ENCODE measurements around the gene ATXN10. TPM values are rescaled to one million over a fixed set of nuclear protein-coding genes. Genes with fewer than 3 reads are reported as not detected.

ATXN10 gene
- polyA plus RNA-seq, 3 donors: 60.1 to 106 (median 92.4) TPM

GRCh38 chr22:45812910-45813309 lies 141.3 kb downstream of the ATXN10 start:
- Histone ChIP-seq H3K27me3 (ENCODE audit: control insufficient read depth in 2 of 2, insufficient read depth in 2 of 2, low read length in 2 of 2) (no peaks in the 10 kb centered on the region), H3K4me3 (replicated peaks in 1 of 3; ENCODE audit: low read depth in 2 of 3, low read length in 3 of 3) (no peak overlapping the region), H3K27ac (ENCODE audit: low read depth in 1 of 2, low read length in 2 of 2) (no peak overlapping the region), H3K9ac (ENCODE audit: insufficient read depth, low read length, poor library complexity, severe bottlenecking) (no peak overlapping the region), H3K79me2 (ENCODE audit: insufficient read depth, low read length) (no peaks in the 10 kb centered on the region), H2AFZ (ENCODE audit: insufficient read depth, low read depth, low read length, poor library complexity, severe bottlenecking) (no peak overlapping the region), H3K36me3 (replicated peaks in 1 of 2; ENCODE audit: control insufficient read depth in 1 of 2, insufficient read depth in 2 of 2, low read length in 2 of 2) (peaks cover 14 to 65% of the 10 kb centered on the region in 2 donors), H3K4me2 (replicated peaks; ENCODE audit: extremely low read depth, low read length, poor library complexity, severe bottlenecking) (no peak overlapping the region), H3K4me1 (ENCODE audit: control insufficient read depth in 1 of 2, insufficient read depth in 2 of 2, low read length in 2 of 2) (no peaks in the 10 kb centered on the region), H4K20me1 (ENCODE audit: insufficient read depth, low read length) (no peaks in the 10 kb centered on the region), H3K9me3 (replicated peaks in 1 of 2; ENCODE audit: control insufficient read depth in 1 of 2, insufficient read depth in 1 of 2, low read length in 2 of 2) (no peaks in the 10 kb centered on the region)
- DNase-seq: no peak
- no peaks in the 10 kb centered on the region for H3K27me3 Mint-ChIP-seq (ENCODE audit: low read depth in 3 of 3)
- no peak for TF ChIP-seq CTCF (IDR thresholded peaks at IDR 0.05)
- no peak overlapping the region for H3K27ac Mint-ChIP-seq
- intact Hi-C loops (cut with micrococcal nuclease): no loop called here
- no peaks in the 10 kb centered on the region for H3K4me1 Mint-ChIP-seq
- 100% methylated on average over 3 of the region's 6 CpGs for WGBS (ENCODE audit: insufficient coverage)
- H3K36me3 Mint-ChIP-seq: peaks cover 46 to 57% of the 10 kb centered on the region in 2 donors
- H3K9me3 Mint-ChIP-seq: no peaks in the 10 kb centered on the region
- no peak overlapping the region for H3K4me3 Mint-ChIP-seq

GRCh38 chr22:45814198-45814597 lies 142.6 kb downstream of the ATXN10 start:
- Histone ChIP-seq H3K4me3 (replicated peaks in 1 of 3; ENCODE audit: low read depth in 2 of 3, low read length in 3 of 3) (no peak overlapping the region), H3K4me2 (replicated peaks; ENCODE audit: extremely low read depth, low read length, poor library complexity, severe bottlenecking) (no peak overlapping the region), H3K9me3 (replicated peaks in 1 of 2; ENCODE audit: control insufficient read depth in 1 of 2, insufficient read depth in 1 of 2, low read length in 2 of 2) (no peaks in the 10 kb centered on the region), H3K9ac (ENCODE audit: insufficient read depth, low read length, poor library complexity, severe bottlenecking) (no peak overlapping the region), H3K36me3 (replicated peaks in 1 of 2; ENCODE audit: control insufficient read depth in 1 of 2, insufficient read depth in 2 of 2, low read length in 2 of 2) (peaks cover 11 to 55% of the 10 kb centered on the region in 2 donors), H3K27me3 (ENCODE audit: control insufficient read depth in 2 of 2, insufficient read depth in 2 of 2, low read length in 2 of 2) (no peaks in the 10 kb centered on the region), H3K27ac (ENCODE audit: low read depth in 1 of 2, low read length in 2 of 2) (no peak overlapping the region), H3K4me1 (ENCODE audit: control insufficient read depth in 1 of 2, insufficient read depth in 2 of 2, low read length in 2 of 2) (no peaks in the 10 kb centered on the region), H2AFZ (ENCODE audit: insufficient read depth, low read depth, low read length, poor library complexity, severe bottlenecking) (no peak overlapping the region), H3K79me2 (ENCODE audit: insufficient read depth, low read length) (no peaks in the 10 kb centered on the region), H4K20me1 (ENCODE audit: insufficient read depth, low read length) (no peaks in the 10 kb centered on the region)
- peaks cover 42 to 59% of the 10 kb centered on the region in 2 donors for H3K36me3 Mint-ChIP-seq
- H3K4me3 Mint-ChIP-seq: no peak overlapping the region
- H3K4me1 Mint-ChIP-seq: no peaks in the 10 kb centered on the region
- intact Hi-C loops (cut with micrococcal nuclease): no loop called here
- no peaks in the 10 kb centered on the region for H3K9me3 Mint-ChIP-seq
- H3K27ac Mint-ChIP-seq: no peak overlapping the region
- DNase-seq: no peak
- no peaks in the 10 kb centered on the region for H3K27me3 Mint-ChIP-seq (ENCODE audit: low read depth in 3 of 3)
- no CpG with 5 or more reads among the region's 2 CpGs for WGBS (ENCODE audit: insufficient coverage)
- TF ChIP-seq CTCF (IDR thresholded peaks at IDR 0.05): no peak

Data from CD14-positive monocyte (primary cell).